Activated CD8-positive, alpha-beta T cell treated with anti-CD3 and anti-CD28 coated beads, Interleukin-2, amount 10 ng/mL, durations not matched to agents 7 days and 5 days (primary cell): ENCODE measurements around the gene C17orf100. TPM values are rescaled to one million over a fixed set of nuclear protein-coding genes. Genes with fewer than 3 reads are reported as not detected.
"Not testable (repeated sequence)": the region's sequence is repeated elsewhere in the genome, so short reads cannot be mapped to it uniquely, and the experiment has no call there.

Experiments
- ATAC-seq: fragments of 150-1000 bp; cut with Tn5 transposase; one replicate; pipeline ENCODE4 v1.10.0; 2021; ENCODE audit warnings: moderate library complexity
- CTCF ChIA-PET: fragments of 350-600 bp; sonication (Branson Sonifier 250); formaldehyde crosslinking; loops from one replicate; lab custom pipeline; 2021; ENCODE audit warnings: antibody characterized with exemption; lab: Charles Lee
- POLR2A ChIA-PET: fragments of 350-600 bp; sonication (Branson Sonifier 250); formaldehyde crosslinking; loops from one replicate; lab custom pipeline; 2021; ENCODE audit warnings: antibody characterized with exemption; lab: Charles Lee
- DNase-seq: peaks from one replicate; pipeline ENCODE4 v3.0.0-alpha.2; 2020
- H3K27ac Mint-ChIP-seq: one replicate; pipeline ENCODE4 v1.8.0; 2021; ENCODE audit warnings: mild to moderate bottlenecking, mixed read lengths
- H3K27me3 Mint-ChIP-seq: one replicate; pipeline ENCODE4 v1.8.0; 2021; ENCODE audit warnings: low read depth, mixed read lengths
- H3K36me3 Mint-ChIP-seq: one replicate; pipeline ENCODE4 v1.8.0; 2021; ENCODE audit warnings: low read depth, mixed read lengths
- H3K4me1 Mint-ChIP-seq: one replicate; pipeline ENCODE4 v1.8.0; 2021; ENCODE audit warnings: low read depth, mixed read lengths
- H3K4me3 Mint-ChIP-seq: one replicate; pipeline ENCODE4 v1.8.0; 2021; ENCODE audit warnings: mild to moderate bottlenecking, mixed read lengths
- H3K9me3 Mint-ChIP-seq: one replicate; pipeline ENCODE4 v1.8.0; 2022; ENCODE audit warnings: mixed read lengths; ENCODE audit not compliant: insufficient read depth
- total RNA-seq, 2 experiments: library from RNA; stranded (reverse); gene quantifications; one replicate each; pipeline ENCODE4 v1.2.3, GENCODE V29; 2021

Gene C17orf100
- total RNA-seq, 2 experiments from 2014 or later = 0.92 to 1.5 TPM

- peaks cover 15% of the 10 kb centered on the region for H3K27me3 Mint-ChIP-seq
- H3K4me3 Mint-ChIP-seq = peak overlapping the region; percentile 0
- ATAC-seq (no peak), DNase-seq (peak; percentile 47)
- H3K4me1 Mint-ChIP-seq = peaks cover 37% of the 10 kb centered on the region
- ChIA-PET CTCF (interaction anchor here (0.7 to 1.2 kb wide), 6 partner anchors 11 to 343 kb away, joined by 3 read pairs; no protein-coding TSS in a partner anchor), POLR2A (interaction anchor here (1.1 kb wide), 1 partner anchor 97 kb away, joined by 3 read pairs; no protein-coding TSS in a partner anchor)
- H3K9me3 Mint-ChIP-seq = no peaks in the 10 kb centered on the region
- peaks cover 5% of the 10 kb centered on the region for H3K36me3 Mint-ChIP-seq
- H3K27ac Mint-ChIP-seq = no peak overlapping the region
Observed at GRCh38 chr17:6660805-6661463, 9.4 kb downstream of the C17orf100 start.

GRCh38 chr17:6661464-6661848 is 9.9 kb downstream of the C17orf100 start:
- ChIA-PET POLR2A (interaction anchor here (1.1 kb wide), 1 partner anchor 96 kb away, joined by 3 read pairs; no protein-coding TSS in a partner anchor), CTCF (interaction anchor here (0.8 to 1.4 kb wide), 6 partner anchors 11 to 343 kb away, joined by 3 read pairs; no protein-coding TSS in a partner anchor)
- Mint-ChIP-seq H3K4me1 (peaks cover 37% of the 10 kb centered on the region), H3K36me3 (peaks cover 5% of the 10 kb centered on the region), H3K27me3 (peaks cover 12% of the 10 kb centered on the region), H3K4me3 (no peak overlapping the region), H3K9me3 (no peaks in the 10 kb centered on the region), H3K27ac (no peak overlapping the region)
- DNase-seq = no peak
- ATAC-seq = no peak

GRCh38 chr17:6663200-6663599 is 11.6 kb downstream of the C17orf100 start:
- Mint-ChIP-seq H3K27me3 (peaks cover 16% of the 10 kb centered on the region), H3K4me1 (peaks cover 30% of the 10 kb centered on the region)
- CTCF ChIA-PET, DNase-seq, ATAC-seq, H3K4me3 Mint-ChIP-seq, POLR2A ChIA-PET, H3K36me3 Mint-ChIP-seq, H3K9me3 Mint-ChIP-seq, H3K27ac Mint-ChIP-seq: not testable (repeated sequence)

GRCh38 chr17:6666077-6666521 is 14.5 kb downstream of the C17orf100 start:
- ChIA-PET POLR2A (no interaction called here), CTCF (interaction anchor here (0.7 to 2.2 kb wide), 17 partner anchors 9 to 338 kb away, joined by 3 to 10 read pairs (median 4); partner anchors contain the start of genes C17orf100, MED31, SLC13A5 and XAF1)
- DNase-seq (peak; percentile 57), ATAC-seq (peak; percentile 72)
- H3K4me1 Mint-ChIP-seq = peaks cover 14% of the 10 kb centered on the region
- H3K9me3 Mint-ChIP-seq = no peaks in the 10 kb centered on the region
- H3K36me3 Mint-ChIP-seq = no peaks in the 10 kb centered on the region
- no peak overlapping the region for H3K27ac Mint-ChIP-seq
- peaks cover 19% of the 10 kb centered on the region for H3K27me3 Mint-ChIP-seq
- H3K4me3 Mint-ChIP-seq = no peak overlapping the region

GRCh38 chr17:6666557-6666956 is 15.0 kb downstream of the C17orf100 start:
- H3K36me3 Mint-ChIP-seq = no peaks in the 10 kb centered on the region
- POLR2A ChIA-PET = no interaction called here
- CTCF ChIA-PET = interaction anchor here (0.6 to 2.2 kb wide), 21 partner anchors 9 to 338 kb away, joined by 3 to 10 read pairs (median 3); partner anchors contain the start of genes C17orf100, MED31, SLC13A5 and XAF1
- H3K9me3 Mint-ChIP-seq = no peaks in the 10 kb centered on the region
- DNase-seq = no peak
- no peak overlapping the region for H3K4me3 Mint-ChIP-seq
- peaks cover 10% of the 10 kb centered on the region for H3K4me1 Mint-ChIP-seq
- ATAC-seq = no peak
- peaks cover 19% of the 10 kb centered on the region for H3K27me3 Mint-ChIP-seq
- H3K27ac Mint-ChIP-seq = no peak overlapping the region

- no peak for ATAC-seq
- no peak overlapping the region for H3K4me3 Mint-ChIP-seq
- H3K27ac Mint-ChIP-seq = no peak overlapping the region
- ChIA-PET POLR2A (interaction anchor here (0.5 kb wide), 1 partner anchor 53 kb away, joined by 3 read pairs; no protein-coding TSS in a partner anchor), CTCF (interaction anchor here (0.7 to 2.2 kb wide), 8 partner anchors 9 to 337 kb away, joined by 3 to 10 read pairs (median 4); partner anchors contain the start of gene XAF1)
- peaks cover 5% of the 10 kb centered on the region for H3K4me1 Mint-ChIP-seq
- DNase-seq = no peak
- peaks cover 13% of the 10 kb centered on the region for H3K27me3 Mint-ChIP-seq
- H3K36me3 Mint-ChIP-seq = no peaks in the 10 kb centered on the region
- H3K9me3 Mint-ChIP-seq = no peaks in the 10 kb centered on the region
Observed at GRCh38 chr17:6667516-6667915, 16.0 kb downstream of the C17orf100 start.

GRCh38 chr17:6668219-6668618 is 16.7 kb downstream of the C17orf100 start:
- ATAC-seq = no peak
- peaks cover 3% of the 10 kb centered on the region for H3K4me1 Mint-ChIP-seq
- no peaks in the 10 kb centered on the region for H3K9me3 Mint-ChIP-seq
- H3K4me3 Mint-ChIP-seq = no peak overlapping the region
- POLR2A ChIA-PET = no interaction called here
- H3K27ac Mint-ChIP-seq = no peak overlapping the region
- no peaks in the 10 kb centered on the region for H3K36me3 Mint-ChIP-seq
- H3K27me3 Mint-ChIP-seq = peaks cover 11% of the 10 kb centered on the region
- CTCF ChIA-PET = interaction anchor here (2.0 kb wide), 1 partner anchor 8 kb away, joined by 5 read pairs; no protein-coding TSS in a partner anchor
- no peak for DNase-seq

GRCh38 chr17:6668727-6669425 is 17.3 kb downstream of the C17orf100 start:
- no peak for ATAC-seq
- POLR2A ChIA-PET = no interaction called here
- no peak overlapping the region for H3K27ac Mint-ChIP-seq

GRCh38 chr17:6669479-6670212 is 18.1 kb downstream of the C17orf100 start:
- Mint-ChIP-seq H3K4me1 (peaks cover 3% of the 10 kb centered on the region), H3K4me3 (no peak overlapping the region), H3K36me3 (no peaks in the 10 kb centered on the region), H3K27me3 (peaks cover 14% of the 10 kb centered on the region), H3K27ac (no peak overlapping the region), H3K9me3 (no peaks in the 10 kb centered on the region)
- ATAC-seq (peak; percentile 42), DNase-seq (no peak)
- CTCF ChIA-PET = interaction anchor here (1.1 kb wide), 1 partner anchor 86 kb away, joined by 3 read pairs; the partner anchor contains the start of gene XAF1
- POLR2A ChIA-PET = no interaction called here

More at GRCh38 chr17:6668727-6669425, 17.3 kb downstream of the C17orf100 start:
- Mint-ChIP-seq H3K4me1 (peaks cover 3% of the 10 kb centered on the region), H3K27me3 (peaks cover 12% of the 10 kb centered on the region), H3K36me3 (no peaks in the 10 kb centered on the region), H3K4me3 (no peak overlapping the region), H3K9me3 (no peaks in the 10 kb centered on the region)
- DNase-seq = no peak
- CTCF ChIA-PET = interaction anchor here (1.1 kb wide), 1 partner anchor 87 kb away, joined by 3 read pairs; the partner anchor contains the start of gene XAF1

GRCh38 chr17:6670571-6670970 is 19.0 kb downstream of the C17orf100 start:
- POLR2A ChIA-PET = no interaction called here
- Mint-ChIP-seq H3K4me3 (no peak overlapping the region), H3K4me1 (peaks cover 3% of the 10 kb centered on the region), H3K27me3 (peaks cover 11% of the 10 kb centered on the region), H3K27ac (no peak overlapping the region), H3K36me3 (no peaks in the 10 kb centered on the region), H3K9me3 (no peaks in the 10 kb centered on the region)
- no peak for ATAC-seq
- no peak for DNase-seq
- CTCF ChIA-PET = interaction anchor here (1.0 kb wide), 1 partner anchor 198 kb away, joined by 3 read pairs; no protein-coding TSS in a partner anchor

GRCh38 chr17:6670999-6671398 is 19.4 kb downstream of the C17orf100 start:
- H3K27me3 Mint-ChIP-seq = peaks cover 16% of the 10 kb centered on the region
- no peaks in the 10 kb centered on the region for H3K36me3 Mint-ChIP-seq
- no peak for ATAC-seq
- POLR2A ChIA-PET = no interaction called here
- no peak overlapping the region for H3K27ac Mint-ChIP-seq
- no peak for DNase-seq
- no peaks in the 10 kb centered on the region for H3K9me3 Mint-ChIP-seq
- CTCF ChIA-PET = interaction anchor here (0.6 to 1.0 kb wide), 3 partner anchors 9 to 198 kb away, joined by 3 read pairs; no protein-coding TSS in a partner anchor
- H3K4me1 Mint-ChIP-seq = peaks cover 3% of the 10 kb centered on the region
- H3K4me3 Mint-ChIP-seq = no peak overlapping the region
